ENCODE measurements around the gene COL20A1. TPM values are rescaled to one million over a fixed set of nuclear protein-coding genes. Genes with fewer than 3 reads are reported as not detected.
"Not testable (repeated sequence)": the region's sequence is repeated elsewhere in the genome, so short reads cannot be mapped to it uniquely, and the experiment has no call there.

The COL20A1 gene
- total and polyA plus RNA-seq, 2 of the 13 experiments (the other 11 are each of a cell fraction or from before 2014, with no cell fraction given): not detected

DNA sequence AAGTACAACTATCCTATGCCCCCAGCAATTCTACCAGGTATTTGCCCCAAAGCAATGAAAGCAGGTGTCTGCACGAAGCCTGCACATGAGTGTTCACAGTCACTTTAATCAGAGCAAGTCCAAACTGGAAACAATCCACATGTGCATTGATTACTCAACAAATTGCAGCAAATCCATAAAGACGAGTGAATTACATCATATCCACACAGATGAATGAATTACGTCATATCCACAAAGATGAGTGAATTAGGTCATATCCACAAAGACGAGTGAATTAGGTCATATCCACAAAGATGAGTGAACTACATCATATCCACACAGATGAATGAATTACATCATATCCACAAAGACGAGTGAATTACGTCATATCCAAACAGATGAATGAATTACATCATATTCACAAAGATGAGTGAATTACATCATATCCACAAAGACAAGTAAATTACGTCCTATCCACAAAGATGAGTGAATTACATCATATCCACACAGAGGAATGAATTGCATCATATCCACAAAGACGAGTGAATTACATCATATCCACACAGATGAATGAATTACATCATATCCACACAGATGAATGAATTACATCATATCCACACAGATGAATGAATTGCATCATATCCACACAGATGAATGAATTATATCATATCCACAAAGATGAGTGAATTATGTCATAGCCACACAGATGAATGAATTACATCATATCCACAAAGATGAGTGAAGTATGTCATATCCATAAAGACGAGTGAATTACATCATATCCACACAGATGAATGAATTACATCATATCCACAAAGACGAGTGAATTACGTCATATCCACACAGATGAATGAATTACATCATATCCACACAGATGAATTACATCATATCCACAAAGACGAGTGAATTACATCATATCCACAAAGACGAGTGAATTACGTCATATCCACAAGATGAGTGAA lies 46.4 kb downstream of the COL20A1 start:
- DNase-seq (ENCODE audit: low spot score); H3K9me3 ChIP-seq (ENCODE audit: low read length); H4K20me1 ChIP-seq (ENCODE audit: insufficient read depth, low read length); H2AFZ ChIP-seq (ENCODE audit: low read length); H3K79me2 ChIP-seq (ENCODE audit: insufficient read depth, low read length); H3K4me3 ChIP-seq (replicated peaks in 1 of 3; ENCODE audit: insufficient read depth in 1 of 3, low read depth in 2 of 3, low read length in 3 of 3); H3K9ac ChIP-seq (ENCODE audit: insufficient read depth, low read depth, low read length); H3K4me2 ChIP-seq (ENCODE audit: low read depth, low read length); POLR2A ChIA-PET; intact Hi-C loops (cut with micrococcal nuclease; ENCODE audit: unreplicated experiment); H3K4me1 ChIP-seq (ENCODE audit: insufficient read depth, low read length); H3K27ac ChIP-seq (ENCODE audit: extremely low read length, insufficient read depth, low read length); ATAC-seq; H3K36me3 ChIP-seq (replicated peaks in 1 of 2; ENCODE audit: control insufficient read depth in 1 of 2, insufficient read depth in 2 of 2, low read length in 2 of 2); CTCF ChIA-PET (ENCODE audit: low intra/inter-chr PET ratio, low total read pairs); in situ Hi-C loops (cut with HindIII; ENCODE audit: extremely low pct_ligation_motif_present, low pct_unique_long_range_greater_than_20kb); BruUV-seq (replicated peaks); TF ChIP-seq LCORL, ATF7, CREB1 (CRISPR knock-in tag; IDR thresholded peaks at IDR 0.05): not testable (repeated sequence)
- peak; percentile 23 for FAIRE-seq
- peaks cover 6 to 46% of the 10 kb centered on the region in 2 experiments; a peak in 4 of 5 replicates for H3K27me3 ChIP-seq (ENCODE audit: control insufficient read depth in 1 of 2, insufficient read depth in 2 of 2, low read length in 2 of 2)
- WGBS (ENCODE audit: low lambda C conversion rate): 22% methylated on average over 14 of the region's 14 CpGs
- TF ChIP-seq LCORL (IDR thresholded peaks at IDR 0.05): peak; percentile 13; the same call in 1 of the 2 replicates
- TF ChIP-seq TBX3 (IDR thresholded peaks at IDR 0.05; ENCODE audit: borderline replicate concordance): peak; percentile 24; the same call in 1 of the 2 replicates
- peak; percentile 28 for TF ChIP-seq CEBPG (CRISPR knock-in tag; IDR thresholded peaks at IDR 0.05)
- TF ChIP-seq, protein P1, sequence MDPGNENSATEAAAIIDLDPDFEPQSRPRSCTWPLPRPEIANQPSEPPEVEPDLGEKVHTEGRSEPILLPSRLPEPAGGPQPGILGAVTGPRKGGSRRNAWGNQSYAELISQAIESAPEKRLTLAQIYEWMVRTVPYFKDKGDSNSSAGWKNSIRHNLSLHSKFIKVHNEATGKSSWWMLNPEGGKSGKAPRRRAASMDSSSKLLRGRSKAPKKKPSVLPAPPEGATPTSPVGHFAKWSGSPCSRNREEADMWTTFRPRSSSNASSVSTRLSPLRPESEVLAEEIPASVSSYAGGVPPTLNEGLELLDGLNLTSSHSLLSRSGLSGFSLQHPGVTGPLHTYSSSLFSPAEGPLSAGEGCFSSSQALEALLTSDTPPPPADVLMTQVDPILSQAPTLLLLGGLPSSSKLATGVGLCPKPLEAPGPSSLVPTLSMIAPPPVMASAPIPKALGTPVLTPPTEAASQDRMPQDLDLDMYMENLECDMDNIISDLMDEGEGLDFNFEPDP (CRISPR knock-in tag; conservative IDR thresholded peaks at IDR 0.05): 0 out of 2 replicates have a peak, but pooled peaks have one; percentile 60
- peak; percentile 99 for TF ChIP-seq ATF7 (IDR thresholded peaks at IDR 0.05)
- peak; percentile 59; the same call in 1 of the 2 replicates for TF ChIP-seq ZBTB21 (CRISPR knock-in tag; IDR thresholded peaks at IDR 0.05)
- peak; percentile 88 for TF ChIP-seq CREB1 (IDR thresholded peaks at IDR 0.05)
- TF ChIP-seq, protein P2, sequence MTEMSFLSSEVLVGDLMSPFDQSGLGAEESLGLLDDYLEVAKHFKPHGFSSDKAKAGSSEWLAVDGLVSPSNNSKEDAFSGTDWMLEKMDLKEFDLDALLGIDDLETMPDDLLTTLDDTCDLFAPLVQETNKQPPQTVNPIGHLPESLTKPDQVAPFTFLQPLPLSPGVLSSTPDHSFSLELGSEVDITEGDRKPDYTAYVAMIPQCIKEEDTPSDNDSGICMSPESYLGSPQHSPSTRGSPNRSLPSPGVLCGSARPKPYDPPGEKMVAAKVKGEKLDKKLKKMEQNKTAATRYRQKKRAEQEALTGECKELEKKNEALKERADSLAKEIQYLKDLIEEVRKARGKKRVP (CRISPR knock-in tag; IDR thresholded peaks at IDR 0.05): peak; percentile 68 to 81; a peak in 2 of 4 replicates
- peak; percentile 62; the same call in 1 of the 2 replicates for TF ChIP-seq CEBPB (IDR thresholded peaks at IDR 0.05; ENCODE audit: borderline replicate concordance, low read depth, low read length)
